Right lobe of liver (tissue), 4 donors: Measurements from ENCODE around the gene CLEC18A.

Experiments used
- CTCF ChIP-seq, 4 donors: fragments of 200-600 bp in 3 of 4; fragments of 450-650 bp in 1 of 4; IDR thresholded peaks; one replicate each; pipeline versions ENCODE4 v1.5.1 to v1.8.0; 2016 to 2022; ENCODE audit warnings: antibody characterized with exemption in 4 of 4, mild to moderate bottlenecking in 2 of 4
- POLR2A ChIP-seq: fragments of 450-650 bp; IDR thresholded peaks from one replicate; pipeline ENCODE4 v1.6.1; 2017; ENCODE audit warnings: antibody characterized with exemption, mild to moderate bottlenecking
- donor health status: DM: no; HTN: no; CAD: no.
- donor health status: DM: no; HTN: no; CAD: no.
- donor health status: DM: no; HTN: yes; CAD: no.

GRCh38 chr16:69905171-69905555 is 46.0 kb upstream of the CLEC18A start:
- TF ChIP-seq CTCF (IDR thresholded peaks at IDR 0.05) = no peak
- no peak for TF ChIP-seq POLR2A
